Stimulated activated CD8-positive, alpha-beta memory T cell treated with anti-CD3 and anti-CD28 coated beads, Interleukin-15, amount 100 ng/mL, for 48 hours (primary cell): ENCODE data around the gene GGA1.
"Not testable (repeated sequence)": the region's sequence is repeated elsewhere in the genome, so short reads cannot be mapped to it uniquely, and the experiment has no call there.

Source experiments
- DNase-seq, 2 donors: peaks; one replicate each; pipeline ENCODE4 v3.0.0-alpha.2; 2020; ENCODE audit warnings: low read depth in 2 of 2

Gene GGA1

DNA sequence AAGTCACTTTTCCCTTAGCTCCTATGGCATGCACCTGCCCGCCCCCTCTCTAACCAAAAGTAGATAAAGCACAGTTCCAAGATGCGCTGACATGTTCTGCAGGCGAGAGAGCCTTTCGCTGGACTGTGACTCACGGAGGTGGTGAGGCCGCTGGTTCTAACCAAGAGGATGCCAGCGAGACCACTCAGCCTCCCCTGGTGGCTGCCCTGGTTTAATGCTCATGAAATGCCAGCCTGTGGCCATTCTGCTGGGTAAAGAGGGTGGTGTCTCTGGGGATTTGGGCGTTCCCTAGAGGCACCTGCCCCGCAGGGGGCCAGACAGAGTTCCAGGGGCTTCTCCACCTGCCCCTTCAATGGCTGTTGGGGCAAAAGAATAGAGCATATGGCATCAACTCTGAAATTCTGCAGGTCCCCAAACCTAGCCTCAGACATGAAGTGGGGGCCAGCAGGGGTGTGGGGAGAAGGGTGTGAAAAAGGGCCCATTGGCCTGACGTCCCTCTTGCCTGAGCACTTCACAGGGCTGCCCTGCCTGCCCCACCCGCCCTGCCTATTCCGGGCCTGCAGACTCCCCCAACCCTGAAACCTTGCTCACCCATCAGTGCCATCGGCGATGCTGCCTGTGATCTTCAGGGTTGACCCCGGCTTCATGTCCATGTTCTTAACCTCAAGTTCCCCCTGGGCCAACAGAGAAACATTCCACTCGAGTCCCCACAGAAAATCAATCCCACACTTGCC is 37.2 kb upstream of the GGA1 start:
- DNase-seq: no peak

DNA sequence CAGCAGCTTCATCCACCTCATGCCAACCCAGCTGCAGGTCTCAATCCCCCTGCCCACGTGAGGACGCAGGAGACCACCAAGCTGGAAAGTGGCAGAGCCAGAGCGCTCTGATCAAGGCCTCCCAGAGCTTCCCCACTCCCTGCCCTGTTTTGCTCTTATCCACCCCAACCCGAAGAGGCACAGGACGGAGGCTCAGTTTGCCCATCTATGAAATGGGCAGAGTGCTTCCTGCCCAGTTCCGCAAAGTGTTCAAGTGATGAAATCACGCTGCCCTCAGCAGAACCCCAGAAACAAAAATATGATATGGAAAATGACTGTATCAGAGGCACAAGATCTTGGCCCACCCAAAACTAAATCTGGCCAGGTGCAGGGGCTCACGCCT is 36.7 kb upstream of the GGA1 start:
- no peak for DNase-seq

DNA sequence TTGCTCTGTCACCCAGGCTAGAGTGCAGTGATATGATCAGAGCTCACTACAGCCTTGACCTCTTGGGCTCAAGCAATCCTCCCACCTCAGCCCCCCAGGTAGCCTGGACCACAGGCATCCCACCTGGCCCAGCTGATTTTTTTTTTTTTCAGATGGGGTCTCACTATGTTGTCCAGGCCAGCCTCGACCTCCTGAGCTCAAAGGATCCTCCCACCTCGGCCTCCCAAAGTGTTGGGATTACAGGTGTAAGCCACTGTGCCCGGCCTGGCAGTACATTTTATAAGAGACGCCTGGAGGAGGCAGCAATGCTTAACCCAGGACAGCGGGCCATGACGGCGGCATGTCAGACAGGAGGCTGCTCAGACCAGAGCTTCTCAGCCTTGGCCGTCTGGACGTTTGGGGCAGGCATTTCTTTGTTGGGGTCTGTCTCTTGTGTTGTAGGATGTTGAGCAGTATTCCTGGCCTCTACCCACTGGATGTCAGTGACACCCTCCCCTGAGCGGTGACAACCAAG is 33.1 kb upstream of the GGA1 start:
- DNase-seq: no peak

DNA sequence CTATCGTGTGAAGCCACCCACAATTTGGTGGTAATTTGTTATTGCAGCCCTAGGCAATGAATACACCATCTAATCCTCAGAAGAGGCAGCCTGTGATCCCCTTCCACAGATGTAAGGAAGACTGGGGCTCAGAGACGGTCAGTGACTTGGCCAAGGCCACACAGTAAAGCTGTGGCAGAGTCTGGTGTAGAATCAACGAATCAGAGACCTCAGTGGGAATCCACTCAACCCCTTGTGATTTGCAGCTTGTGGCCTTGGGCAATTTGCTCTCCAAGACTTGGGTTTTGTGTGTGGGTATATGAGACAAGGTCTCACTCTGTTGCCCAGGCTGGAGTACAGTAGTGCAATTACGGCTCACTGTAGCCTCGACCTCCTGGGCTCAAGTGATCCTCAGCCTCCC is 30.6 kb upstream of the GGA1 start:
- DNase-seq: no peak

DNA sequence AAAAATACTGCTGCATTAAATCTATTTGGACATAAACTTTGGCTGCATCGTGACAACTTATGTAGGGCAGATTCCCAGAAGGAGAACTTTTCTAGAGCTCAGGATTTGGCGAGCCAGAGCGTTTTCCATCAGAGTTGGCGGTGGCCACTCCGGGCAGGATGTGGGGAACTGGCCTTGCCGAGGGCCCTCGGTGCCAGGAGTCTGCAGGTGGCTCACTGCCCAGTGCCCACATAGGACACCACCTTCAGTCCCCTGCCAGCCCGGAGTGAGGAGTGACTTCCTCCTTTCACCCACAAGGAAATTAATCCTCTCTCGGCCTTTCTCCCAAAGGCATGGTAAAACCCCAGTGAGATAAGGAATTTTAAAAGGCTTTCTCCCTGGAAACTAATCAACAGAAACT is 27.1 kb upstream of the GGA1 start:
- DNase-seq: no peak

DNA sequence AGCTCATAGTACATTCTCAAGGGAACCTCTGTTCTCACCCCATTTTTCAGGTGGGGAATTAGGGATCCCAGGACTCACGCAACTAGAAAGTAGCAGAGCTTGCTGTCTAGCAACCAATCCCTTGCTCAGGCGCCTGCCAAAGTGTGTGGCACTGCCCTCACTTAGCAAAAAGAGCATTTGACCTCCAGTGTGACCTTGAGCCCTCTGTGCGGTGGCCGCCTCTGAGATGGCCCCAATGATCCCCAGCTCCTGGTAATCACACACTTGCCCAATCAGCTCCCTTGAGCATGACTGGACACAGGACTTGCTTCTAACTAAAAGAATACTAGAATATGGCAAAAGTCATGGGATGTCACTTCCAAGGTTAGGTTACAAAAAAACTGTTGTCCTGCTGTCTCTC is 26.1 kb upstream of the GGA1 start:
- no peak for DNase-seq

DNA sequence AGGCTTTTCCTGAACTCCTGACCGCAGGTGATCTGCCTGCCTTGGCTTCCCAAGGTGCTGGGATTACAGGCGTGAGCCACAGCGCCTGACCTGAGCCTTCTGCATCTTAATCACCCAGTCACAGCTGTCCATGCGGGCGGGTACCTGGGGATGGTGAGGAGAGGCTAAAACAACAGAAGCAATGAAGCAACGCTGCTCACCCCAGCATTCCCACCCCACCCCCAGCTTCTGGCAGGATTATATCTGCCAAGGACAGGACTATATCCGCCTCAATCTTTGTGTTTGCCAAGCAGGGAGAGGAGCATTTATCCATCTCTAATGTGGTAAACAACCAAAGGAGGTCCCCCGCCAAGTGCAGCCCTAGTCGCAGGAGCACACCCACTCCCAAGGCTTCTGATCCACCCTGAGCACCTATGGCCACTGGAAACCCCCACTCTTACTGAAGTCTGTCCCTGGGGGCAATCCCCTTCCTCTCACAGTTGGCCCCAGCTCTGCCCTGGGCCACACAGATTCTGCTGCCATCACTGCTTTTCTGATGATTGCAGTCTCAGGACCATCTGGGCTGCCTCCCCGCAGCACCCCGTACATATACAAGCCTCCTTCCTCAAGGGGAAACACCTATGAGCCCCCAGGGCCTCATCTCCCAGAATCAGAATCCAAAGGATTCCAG is 20.0 kb upstream of the GGA1 start:
- DNase-seq: no peak

DNA sequence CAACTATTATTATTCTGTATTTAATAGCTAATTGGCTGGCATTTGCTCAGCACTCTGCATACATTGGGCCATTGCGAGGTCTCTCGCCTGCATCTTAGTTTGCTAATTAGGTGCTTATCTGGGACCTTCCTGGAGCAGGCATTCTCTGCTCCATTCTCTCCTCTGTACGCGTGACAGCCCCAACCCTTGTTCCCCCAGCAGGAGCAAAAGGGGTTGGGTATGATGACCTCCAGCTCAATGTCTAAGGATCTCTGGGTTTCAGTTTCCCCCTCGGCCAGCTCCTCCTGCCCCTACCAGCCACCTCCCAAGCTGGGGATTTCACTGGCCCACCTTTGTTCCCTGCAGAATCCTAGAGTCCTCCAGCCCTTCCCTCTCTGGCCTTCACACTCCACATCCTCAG is 19.0 kb upstream of the GGA1 start:
- DNase-seq: no peak

DNA sequence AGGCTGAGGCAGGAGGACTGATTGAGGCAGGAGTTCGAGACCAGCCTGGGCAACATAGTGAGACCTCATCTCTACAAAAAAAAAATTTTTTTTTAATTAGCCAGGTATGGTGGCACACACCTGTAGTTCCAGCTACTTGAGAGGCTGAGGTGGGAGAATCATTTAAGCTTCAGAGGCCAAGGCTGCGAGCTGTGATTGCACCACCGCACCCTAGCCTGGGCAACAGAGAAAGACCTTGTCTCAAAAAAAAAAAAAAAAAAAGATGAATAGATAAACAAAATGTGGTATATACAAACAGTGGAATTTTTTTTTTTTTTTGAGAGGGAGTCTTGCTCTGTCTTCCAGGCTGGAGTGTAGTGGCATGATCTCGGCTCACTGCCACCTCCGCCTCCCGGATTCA is 17.6 kb upstream of the GGA1 start:
- not testable (repeated sequence) for DNase-seq

DNA sequence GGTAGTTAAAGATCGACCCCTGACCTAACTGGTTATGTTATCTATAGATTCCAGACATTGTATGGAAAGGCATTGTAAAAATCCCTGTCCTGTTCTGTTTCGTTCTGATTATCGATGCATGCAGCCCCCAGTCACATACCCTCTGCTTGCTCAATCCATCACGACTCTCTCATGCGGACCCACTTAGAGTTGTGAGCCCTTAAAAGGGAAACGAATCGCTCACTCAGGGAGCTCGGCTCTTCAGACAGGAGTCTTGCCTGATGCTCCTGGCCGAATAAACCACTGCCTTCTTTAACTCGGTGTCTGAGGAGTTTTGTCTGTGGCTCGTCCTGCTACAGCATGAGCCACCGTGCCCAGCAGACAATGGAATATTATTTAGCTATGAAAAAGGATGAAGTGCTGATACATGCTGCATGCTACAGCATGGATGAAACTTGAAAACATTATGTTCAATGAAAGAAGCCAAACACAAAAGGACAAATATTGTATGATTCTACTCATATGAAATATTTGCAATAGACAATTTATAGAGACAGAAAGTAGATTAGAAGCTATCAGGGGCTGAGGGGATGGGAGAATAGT is 16.7 kb upstream of the GGA1 start:
- no peak for DNase-seq

DNA sequence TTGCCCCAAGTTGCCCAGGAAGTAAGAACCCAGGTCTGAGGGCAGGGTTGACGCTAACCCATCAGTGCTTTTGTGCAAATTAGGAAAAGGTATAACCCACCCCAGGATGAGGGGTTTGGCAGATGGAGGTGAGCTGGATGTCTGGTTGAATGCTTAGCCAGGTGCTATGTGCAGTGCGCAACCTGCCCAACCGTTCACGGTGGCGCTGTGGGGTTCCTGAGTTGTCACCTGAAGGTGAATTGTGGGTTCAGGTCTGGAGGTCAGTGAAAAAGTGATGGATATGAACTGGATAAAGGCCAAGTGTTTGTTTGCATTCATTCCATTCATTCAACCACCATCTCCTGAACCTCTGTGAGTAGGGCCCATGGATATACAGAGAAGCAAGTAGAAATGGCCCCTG is 14.4 kb upstream of the GGA1 start:
- DNase-seq: no peak

DNA sequence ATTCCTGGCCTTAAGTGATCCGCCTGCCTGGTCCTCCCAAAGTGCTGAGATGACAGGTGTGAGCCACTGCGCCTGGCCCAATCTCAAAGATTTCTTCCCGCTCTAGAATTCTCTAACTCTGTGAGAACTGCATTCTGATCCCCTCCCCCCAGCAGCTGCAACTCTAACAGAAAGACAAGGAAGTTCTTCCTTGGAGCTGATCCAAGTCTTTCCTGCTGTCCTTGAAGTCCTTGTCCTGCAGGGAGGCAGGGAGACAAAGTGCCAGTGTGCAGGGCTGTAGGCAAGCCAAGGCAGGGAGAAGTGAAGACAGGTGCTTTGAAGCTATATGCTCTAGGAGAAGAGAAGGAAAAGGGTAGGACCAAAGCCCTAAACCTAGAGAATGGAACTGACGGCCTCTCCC is 9.5 kb upstream of the GGA1 start:
- no peak for DNase-seq

DNA sequence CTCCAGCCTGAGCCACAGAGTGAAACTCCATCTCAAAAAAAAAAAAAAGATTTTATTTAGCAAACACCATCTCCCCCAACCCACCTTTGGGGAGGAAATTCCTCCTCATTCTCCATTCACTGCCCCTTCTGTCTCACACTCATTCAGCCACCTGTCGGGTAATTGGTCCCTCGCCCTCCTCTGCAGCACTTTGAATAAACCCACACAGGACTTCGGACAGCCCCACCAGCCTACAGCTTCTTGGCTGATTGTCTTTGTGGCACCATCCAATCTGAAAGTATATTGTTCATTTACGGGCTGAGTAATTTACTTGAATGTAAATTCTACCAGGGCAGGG is 7.5 kb upstream of the GGA1 start:
- DNase-seq: no peak

DNA sequence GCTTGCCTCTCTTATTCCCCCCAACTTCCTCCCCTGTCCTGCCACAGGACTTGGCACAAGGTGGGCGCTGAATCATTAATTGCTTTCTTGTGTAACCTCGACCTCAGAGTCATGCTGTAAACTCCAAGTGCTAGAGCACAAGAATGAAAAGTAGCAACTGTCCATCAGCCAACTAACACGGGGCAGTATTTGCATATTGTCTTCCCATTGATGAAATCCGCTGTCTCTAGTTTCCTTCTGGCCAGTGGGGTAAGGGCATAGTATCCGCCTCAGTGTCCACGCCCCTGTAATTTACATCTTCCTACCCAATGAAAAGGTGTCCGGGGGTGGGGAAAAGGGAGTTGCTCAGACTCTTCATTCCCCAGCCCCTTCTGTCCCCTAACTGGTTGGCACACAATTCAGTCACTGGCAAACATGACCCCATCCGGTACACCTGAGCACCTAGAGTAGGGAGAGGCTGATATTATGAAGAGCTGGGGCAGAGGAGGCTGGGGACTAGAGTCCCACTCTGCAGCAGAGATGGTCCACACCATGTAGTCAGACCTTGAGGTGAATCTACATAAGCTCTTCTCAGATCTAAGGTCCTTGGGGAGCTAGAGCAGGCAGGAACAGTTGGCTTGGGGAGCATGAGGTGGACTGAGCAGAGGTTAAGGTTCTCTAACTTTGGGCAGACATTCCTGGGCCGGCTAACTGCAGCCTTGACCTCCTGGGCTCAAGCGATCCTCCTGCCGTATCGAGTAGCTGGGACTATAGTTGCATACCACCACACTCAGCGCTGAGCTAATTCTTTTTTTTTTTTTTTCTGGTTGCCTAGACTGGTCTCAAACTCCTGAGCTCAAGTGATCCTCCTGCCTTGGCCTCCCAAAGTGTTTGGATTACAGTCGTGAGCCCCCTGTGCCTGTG is 6.8 kb upstream of the GGA1 start:
- no peak for DNase-seq

DNA sequence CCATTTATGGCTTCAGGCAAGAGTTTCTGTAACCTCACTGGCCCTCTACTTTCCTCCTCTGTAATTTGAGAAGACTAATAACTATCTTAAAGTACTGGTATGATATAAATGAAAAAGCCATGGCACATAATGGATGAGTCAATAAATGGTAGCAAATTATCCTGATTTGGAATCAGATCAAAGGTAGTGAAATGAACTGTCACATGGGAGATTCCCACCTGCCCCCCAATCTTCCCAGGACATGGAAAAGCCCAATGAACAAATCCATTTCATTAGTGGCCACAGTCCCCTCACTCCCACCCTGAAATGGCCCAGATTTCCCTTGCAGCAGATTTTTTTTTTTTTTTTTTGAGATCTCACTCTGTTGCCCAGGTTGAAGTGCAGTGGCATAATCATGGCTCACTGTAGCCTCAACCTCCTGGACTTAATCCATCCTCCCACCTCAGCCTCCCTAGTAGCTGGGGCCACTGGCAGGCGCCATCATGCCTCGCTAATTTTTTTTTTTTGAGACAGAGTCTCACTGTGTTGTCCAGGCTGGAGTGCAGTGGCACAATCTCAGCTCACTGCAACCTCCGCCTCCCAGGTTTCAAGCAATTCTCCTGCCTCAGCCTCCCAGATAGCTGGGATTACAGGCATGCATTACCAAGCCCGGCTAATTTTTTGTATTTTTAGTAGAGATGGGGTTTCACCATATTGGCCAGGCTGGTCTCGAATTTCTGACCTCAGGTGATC is 5.9 kb upstream of the GGA1 start:
- not testable (repeated sequence) for DNase-seq

DNA sequence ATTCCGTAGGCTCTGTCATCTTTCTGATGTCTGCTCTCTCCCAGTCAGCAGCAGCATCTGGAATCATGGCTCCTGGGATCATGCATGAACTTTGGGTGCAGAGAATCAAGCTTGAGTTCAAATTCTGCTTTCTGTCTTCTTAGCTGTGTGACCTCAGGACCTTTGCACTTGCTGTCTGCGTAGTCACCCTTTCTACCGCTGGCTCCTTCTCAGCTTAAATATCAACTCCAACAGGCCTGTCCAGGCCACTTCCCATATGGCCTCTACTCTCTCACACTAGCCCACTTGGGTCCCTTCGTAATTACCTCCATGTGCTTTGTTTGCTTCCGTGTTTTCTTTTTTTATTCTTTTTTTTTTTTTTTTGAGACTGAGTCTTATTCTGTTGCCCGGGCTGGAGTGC is 4.6 kb upstream of the GGA1 start:
- DNase-seq: no peak

DNA sequence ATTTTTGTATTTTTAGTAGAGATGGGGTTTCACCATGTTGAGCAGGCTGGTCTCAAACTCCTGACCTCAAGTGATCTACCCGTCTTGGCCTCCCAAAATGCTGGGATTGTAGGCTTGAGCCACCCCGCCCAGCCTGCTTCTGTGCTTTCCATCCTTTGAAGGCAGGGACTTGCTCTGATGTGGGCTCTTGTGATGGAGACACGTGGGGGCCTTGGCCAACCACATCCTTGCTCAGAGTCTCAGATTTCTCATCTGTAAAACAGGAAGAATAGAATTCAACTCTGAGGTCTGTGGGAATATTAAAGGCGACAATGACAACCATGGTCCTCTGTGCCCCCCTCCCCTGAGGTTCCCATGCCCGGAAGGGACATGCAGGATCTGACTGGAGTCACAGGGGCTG is 3.8 kb upstream of the GGA1 start:
- no peak for DNase-seq

DNA sequence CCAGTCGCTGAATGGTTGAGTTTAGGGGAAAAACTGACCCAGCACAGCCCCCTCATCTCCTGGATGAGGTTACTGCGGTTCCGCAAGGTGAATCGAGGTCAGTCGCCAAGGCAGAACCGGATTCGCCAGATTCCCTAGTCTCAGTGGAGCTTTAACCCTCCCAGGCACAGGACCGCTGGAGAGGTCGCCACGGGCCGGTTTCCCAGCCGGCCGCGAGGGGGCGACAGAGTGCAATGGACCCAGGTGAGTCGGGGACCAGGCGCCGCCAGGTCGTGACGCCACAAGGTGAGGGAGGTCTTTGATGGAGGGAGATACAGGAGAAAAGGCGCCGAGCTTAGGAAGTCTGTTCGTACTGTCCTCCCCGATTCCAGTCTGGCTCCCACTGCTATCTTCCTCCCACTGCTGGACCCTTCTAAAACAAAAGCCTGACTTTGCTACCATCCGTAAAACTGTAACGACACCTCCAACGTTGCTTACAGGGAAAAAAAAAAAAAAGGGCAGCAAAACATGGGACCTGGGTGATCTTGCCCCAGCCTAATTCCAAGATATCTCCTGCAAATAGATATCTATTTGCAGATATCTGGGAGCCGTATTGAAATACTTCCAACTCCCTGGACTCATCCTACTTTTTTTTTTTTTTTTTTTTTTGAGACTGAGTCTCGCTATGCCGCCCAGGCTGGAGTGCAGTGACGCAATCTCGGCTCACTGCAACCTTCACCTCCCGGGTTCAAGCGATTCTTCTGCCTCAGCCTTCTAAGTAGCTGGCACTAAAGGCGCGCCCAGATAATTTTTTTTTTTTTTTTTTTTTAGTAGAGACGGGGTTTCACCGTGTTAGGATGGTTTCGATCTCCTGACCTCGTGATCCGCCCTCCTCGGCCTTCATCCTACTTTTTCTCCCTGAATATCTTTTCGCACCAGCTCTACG is 1.4 kb upstream of the GGA1 start:
- DNase-seq: peak; percentile 81 to 82

DNA sequence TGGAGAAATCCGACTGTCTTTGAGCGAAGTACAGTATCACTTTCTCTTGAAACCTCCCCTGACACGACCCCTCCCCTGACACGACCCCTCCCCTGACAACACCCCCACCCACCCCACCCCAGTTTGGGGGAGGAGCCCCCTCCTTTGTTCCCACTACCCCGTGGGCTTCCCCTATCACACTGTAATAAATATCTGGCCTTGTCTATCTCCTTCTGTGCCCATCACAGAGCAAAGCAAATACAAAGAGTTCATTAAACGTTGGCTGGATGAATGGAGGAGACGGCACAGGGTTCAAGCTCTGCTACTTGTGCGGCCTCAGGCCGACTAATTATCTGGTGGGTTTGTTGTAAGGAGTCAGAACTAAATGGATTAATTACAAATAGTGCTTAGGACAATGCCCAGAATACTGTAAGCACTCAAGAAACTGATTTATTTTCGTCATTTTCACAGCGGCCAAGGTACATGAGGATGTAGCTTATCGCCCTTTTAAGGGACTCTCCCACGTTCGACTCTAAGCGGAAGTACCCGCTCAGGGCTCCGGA is 628 bp upstream of the GGA1 start:
- DNase-seq: no peak
